SH-SY5Y (cell line): ENCODE results near the gene ATP1A1.

ENCODE experiments used
- GATA2 ChIP-seq: IDR thresholded peaks from 2 replicates; pipeline ENCODE4 v1.6.1; 2011; ENCODE audit warnings: mild to moderate bottlenecking, low read depth, low read length
- GATA3 ChIP-seq: IDR thresholded peaks from 2 replicates; pipeline ENCODE4 v1.6.1; 2011; ENCODE audit warnings: low read depth, mild to moderate bottlenecking, low read length, moderate library complexity

ATP1A1 gene

DNA sequence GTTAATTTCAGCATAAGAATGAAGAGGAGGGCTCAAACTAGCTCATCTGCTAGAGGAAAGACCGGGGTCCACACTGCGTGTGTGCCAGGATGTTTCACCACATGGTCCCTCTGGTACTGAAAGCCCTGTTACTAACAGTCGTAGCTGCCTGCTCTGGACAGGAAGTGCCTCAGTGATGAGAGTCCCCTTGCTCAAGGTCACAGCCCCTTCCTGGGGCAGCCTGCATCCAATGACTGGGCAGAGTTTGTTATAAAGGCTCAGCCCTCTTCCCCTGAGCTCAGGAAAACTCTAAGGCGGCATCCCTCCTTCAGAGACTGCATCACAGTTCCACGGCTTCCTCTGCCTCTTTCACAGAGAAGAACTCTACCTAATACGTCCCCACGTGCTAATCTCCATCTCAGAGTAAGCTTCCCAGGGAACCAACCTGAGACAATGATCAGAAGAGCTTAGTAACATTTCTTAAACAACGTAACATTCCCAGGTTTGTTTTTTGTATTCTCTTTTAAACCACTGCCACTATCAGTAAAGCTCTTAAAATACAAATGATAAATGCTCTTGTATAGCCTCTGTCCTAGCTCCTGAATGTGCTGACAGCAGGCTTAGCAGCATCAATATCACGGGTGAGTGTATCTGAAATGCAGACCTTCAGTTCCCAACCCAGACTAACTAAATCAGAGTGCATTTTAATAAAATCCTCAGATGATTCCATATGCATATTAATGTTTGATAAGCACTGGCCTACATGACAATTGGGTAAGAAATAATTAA lies 38.0 kb upstream of the ATP1A1 start:
- TF ChIP-seq GATA3: no peak
- no peak for TF ChIP-seq GATA2

DNA sequence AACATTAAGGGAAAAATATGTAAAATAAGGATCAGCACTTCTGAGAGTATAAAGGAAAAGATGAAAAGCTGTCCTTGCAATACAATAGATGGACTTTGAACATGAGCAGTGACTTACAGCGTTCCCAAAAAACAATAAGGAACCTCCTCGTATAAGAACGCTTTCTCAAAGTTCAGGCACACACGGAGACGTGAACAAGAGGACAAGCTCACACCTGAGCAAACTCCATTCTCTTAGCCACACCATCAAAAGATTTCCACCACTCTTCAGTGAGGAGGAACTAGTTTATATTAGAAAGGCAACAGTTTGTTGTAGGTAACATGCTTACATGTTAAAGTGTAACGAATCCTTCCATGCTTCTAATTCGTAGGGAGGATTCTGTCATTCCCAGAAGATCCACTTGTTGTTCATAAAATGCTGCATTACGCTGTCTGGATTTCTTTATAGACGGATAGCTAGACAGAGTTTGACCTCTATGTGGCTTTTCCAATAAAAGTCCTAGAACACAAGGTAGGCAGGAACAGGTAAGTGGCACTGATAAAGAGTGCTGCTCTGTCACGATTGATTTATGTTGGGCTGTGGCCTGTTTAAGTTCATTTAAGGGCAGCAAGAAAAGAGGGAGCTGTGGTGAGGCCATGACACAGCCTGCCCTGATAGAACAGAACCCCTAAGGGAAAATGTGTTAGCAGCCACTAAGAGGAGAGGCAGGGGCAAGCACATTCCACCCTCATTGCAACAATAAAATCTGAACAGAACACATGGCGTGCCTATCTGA lies 37.0 kb upstream of the ATP1A1 start:
- TF ChIP-seq GATA3 (no peak), GATA2 (no peak)

DNA sequence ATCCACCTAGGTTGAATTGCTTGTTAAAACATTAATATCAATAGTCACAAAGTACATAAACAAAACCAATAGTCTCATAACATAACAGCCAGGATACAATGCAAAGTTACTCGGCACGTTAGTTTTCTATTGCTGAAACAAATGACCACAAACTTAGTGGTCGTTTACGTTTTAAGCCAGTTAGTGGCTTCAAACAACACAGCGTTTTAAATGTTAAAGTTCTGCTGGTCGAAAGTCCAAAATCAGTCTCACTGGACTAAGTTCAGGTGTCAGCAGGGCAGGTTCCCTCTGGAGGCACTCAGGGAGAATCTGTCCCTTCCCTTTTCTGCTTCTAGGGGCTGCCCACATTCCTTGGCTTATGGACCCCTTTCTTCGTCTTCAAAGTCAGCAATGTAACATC lies 35.6 kb upstream of the ATP1A1 start:
- TF ChIP-seq GATA3 (no peak), GATA2 (no peak)

DNA sequence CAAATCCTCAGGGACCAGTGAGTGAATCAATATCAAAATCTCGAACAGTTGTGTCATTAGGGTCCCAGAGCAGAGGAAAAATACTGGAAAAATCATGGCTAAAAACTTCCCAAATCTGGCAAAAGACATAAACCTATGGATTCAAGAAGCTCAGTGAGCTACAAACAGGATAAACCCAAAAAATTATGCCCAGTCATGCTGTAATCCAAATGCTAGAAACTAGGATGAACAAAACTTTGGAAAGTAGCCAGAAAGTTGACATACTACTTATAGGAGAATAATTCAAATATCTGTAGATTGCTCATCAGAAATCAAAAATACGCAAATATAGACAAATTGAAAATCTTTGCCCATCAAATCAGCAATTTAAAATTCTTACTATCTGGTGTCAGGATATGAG lies 34.6 kb upstream of the ATP1A1 start:
- TF ChIP-seq GATA3 (no peak), GATA2 (no peak)

DNA sequence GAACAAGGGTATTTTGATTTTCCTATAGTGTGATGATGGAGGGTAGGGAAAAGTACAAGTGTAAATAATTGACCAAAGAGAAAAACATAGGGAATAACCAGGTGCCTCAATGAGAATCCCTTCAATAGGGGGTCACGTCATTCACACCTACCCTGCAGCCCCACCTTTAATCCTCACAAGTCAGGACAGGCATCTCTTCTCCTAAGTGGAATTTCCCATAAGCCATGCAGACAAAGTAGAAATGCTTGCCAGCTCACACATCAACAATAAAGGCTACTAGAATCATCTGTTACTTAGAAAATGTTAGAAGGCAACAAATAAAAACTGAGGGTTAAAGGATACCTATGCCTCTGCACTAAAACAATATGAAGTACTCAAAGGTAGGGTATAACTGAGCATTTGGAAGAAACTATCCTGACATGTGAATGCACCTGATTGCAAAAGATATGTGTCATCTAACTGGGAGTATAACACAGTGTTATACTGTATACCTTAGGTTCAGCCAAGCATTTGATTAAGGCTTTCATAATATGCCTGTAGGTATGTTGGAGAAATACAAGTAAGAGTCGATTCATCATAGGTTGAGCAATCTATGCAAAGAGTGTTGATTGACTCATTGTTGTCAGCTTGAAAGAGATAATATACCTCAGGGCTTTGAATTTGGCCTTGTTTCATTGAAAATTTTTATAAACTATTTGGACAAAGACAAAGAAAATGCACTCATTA lies 32.4 kb upstream of the ATP1A1 start:
- TF ChIP-seq GATA3: no peak
- TF ChIP-seq GATA2: no peak

DNA sequence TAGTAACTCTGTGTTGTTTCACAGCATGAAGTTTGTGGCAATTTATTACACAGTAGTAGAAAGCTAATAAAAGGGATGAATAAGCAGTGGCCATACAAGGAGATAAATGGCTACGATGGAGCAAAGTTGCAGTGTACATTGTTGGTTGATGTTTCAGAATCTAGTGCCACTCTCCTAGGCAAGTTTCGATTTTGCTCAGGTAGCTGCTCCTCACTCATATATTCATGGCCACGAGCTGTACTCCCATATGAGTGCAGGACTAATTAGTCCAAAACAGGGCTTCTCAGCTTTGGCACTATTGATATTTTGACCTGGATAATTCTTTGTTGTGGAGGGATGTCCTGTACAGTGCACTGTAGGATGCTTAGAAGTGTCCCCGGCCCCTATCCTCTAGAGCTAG lies 30.0 kb upstream of the ATP1A1 start:
- TF ChIP-seq GATA2 (no peak), GATA3 (no peak)

DNA sequence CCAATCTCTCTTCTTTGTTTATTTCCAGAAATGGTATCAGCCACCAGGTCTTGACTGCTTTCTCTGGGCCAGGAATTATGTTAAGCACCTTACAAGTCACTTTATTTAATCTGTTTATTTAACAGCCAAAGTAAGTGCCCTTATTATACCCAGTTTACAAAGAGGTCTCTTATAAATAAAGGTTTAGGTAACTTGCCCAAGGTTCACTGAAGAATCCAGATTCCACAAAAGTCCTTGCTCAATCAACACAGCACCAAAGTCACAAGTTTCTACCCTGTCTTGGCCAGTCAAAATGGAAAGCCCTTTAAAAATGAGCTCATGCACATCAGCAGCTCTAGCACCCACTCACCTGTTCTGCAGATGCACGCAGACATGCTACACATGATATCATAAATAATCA lies 28.0 kb upstream of the ATP1A1 start:
- TF ChIP-seq GATA3: no peak
- no peak for TF ChIP-seq GATA2

DNA sequence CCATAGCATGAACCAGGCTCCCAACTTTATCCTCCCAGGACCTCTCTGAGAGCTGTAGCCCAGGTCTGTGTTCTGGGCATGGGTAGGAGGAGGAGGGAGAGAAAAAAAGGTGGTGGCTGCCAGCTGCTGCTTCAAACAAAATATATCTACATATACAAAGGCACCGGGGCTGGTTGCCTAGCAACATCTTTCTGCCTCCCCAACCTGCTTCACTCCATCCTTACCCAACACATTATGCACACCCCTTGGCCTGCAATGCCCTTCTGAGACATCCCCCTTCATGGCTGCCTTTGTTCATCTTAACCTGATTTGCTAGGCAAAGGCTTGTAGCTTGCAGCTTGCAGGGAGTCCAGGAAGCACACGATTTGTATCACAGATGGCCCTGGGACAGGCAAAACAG lies 27.2 kb upstream of the ATP1A1 start:
- TF ChIP-seq GATA2: no peak
- TF ChIP-seq GATA3: no peak

DNA sequence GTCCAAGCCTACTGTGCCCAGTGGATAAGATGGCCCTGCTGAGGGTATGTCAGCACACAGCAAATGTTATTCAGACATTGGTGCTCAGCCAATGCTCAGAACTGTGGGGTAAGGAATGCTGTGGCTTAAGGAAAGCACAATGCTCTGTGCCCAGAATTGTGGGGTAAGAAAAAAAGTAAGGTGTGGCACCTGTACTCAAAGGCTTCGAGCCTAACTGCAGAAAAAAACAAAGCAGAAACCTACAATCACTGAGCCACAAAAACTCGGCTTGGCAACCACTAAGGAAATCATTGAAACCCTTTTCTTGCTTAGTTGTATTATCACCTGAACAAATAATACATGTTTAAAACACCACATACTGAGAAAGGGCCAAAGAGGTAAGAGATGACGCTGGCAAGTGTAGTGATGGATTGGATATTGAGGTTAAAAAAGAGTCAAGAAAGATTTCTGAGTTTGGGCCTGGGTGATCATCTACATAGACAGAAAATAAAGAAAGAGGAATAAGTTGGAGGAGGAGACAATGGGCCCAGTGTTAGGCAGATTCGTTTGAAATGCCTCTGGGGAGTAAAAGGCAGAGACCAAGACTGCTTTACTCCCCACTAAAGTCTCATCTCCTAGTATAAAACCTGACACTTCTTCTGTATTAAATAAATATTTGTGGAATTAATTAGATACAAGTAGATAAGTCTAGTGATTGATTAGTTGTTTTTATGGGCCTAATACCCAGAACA lies 25.9 kb upstream of the ATP1A1 start:
- TF ChIP-seq GATA2 (no peak), GATA3 (no peak)

DNA sequence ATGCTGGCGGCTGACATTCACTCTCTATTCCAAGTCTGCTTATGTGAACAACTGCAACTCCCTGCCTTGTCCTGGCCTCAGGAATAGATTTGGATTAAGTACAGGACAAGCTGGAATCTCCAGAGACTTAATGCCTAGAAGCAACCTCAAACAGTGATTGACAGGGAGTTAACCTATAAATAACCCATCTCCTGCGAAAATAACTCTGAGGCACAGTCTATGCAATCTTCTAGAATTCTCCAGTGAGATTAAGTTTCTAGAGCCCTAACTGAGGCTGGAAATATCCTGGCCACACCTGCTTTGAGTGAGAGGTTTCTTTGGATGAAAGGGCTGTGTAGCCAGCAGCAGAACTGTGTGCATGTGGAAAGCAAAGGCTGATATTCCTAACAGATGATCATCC lies 25.3 kb upstream of the ATP1A1 start:
- no peak for TF ChIP-seq GATA3
- no peak for TF ChIP-seq GATA2

DNA sequence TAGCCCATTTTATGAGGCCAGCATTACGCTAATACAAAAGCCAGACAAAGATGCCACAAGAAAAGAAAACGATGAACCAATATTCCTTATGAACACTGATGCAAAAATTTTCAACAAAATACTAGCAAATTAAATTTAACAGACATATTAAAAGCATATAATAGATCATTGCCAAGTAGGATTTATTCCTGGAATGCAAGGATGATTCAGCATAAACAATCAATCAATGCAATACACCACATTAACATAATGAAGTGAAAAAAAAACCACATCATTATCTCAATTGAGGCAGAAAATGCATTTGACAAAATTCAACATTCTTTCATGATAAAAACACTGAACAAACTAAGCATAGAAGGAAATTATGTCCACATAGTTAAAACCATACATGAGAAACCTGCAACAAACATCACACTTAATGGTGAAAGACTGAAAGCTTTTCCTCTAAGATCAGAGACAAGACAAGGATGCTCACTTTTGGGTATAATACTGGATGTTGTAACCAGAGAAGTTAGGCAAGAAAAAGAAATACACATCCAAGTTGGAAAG lies 22.9 kb upstream of the ATP1A1 start:
- no peak for TF ChIP-seq GATA3
- no peak for TF ChIP-seq GATA2

DNA sequence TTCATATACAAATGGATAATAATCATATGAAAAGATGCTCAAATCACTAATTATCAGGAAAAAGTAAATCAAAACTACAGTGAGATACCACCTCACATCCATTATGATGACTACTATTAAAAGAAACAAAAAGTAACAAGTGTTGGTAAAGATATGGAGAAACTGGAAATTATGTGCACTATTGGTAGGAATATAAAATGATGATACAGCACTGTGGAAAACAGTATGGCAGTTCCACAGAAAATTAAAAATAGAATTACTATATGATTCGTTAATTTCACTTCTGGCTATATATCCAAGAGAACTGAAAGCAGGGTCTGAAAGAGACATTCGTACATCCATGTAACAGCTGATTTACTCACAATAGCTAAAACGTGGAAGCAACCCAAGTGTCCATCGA lies 21.1 kb upstream of the ATP1A1 start:
- TF ChIP-seq GATA2 (no peak), GATA3 (no peak)

DNA sequence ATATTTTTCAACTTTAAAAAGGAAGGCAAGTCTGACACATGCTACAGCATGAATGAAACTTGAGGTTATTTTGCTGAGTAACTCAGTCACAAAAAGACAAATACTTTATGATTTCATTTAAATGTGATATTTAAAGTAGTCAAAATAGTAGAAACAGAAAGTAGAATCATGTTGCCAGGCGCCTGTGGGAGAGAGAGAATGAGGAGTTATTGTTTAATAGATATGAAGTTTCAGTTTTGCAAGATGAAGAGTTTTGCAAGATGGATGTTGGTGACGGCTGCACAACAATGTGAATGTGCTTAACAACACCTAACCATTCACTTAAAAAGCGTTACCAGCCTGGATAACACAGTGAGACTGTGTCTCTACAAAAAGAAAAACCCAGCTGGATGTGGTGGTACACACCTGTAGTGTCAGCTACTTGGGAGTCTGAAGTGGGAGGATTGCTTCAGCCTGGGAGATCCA lies 20.7 kb upstream of the ATP1A1 start:
- TF ChIP-seq GATA3: no peak
- TF ChIP-seq GATA2: no peak

DNA sequence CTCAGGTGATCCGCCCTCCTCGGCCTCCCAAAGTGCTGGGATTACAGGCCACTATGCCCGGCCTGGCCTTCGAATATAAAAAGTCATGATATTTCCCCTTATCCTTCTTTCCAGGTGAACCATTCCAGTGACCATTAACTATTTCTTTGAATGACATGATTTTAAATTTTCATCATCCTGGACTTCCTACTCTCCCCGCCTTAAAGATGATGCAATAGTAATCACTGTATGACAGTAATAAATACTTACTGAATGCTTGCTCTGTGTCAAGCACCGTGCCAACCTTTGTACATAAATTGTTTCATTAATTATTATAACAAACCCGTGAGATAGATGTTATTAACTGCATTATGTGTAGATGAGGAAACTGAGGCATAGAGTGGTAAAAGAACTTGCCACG lies 19.9 kb upstream of the ATP1A1 start:
- TF ChIP-seq GATA3 (no peak), GATA2 (no peak)

DNA sequence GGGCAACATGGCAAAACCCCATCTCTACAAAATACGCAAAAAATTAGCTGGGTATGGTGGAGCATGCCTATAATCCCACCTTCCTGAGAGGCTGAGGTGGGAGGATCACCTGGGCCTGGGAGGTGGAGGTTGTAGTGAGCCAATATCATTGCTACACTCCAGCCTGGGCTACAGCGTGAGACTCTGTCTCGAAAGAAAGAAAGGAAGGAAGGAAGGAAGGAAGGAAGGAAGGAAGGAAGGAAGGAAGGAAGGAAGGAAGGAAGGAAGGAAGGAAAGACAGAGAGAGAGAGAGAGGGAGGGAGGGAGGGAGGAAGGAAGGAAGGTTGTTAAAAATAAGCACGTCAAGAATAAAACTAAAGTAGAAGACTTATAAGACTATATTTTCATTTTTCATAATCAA lies 17.0 kb upstream of the ATP1A1 start:
- TF ChIP-seq GATA3 (no peak), GATA2 (no peak)
